Esophagus muscularis mucosa (tissue), 2 donors: Measurements from ENCODE around the gene PLXNB3.

Experiments
- POLR2A ChIP-seq: fragments of 450-650 bp; IDR thresholded peaks from one replicate; pipeline ENCODE4 v1.6.1; 2017; ENCODE audit warnings: antibody characterized with exemption, moderate library complexity, mild to moderate bottlenecking, low read depth
- POLR2AphosphoS5 ChIP-seq, 2 donors: sonication (generic); formaldehyde crosslinking; IDR thresholded peaks; one replicate each; pipeline ENCODE4 v1.6.1; 2017; ENCODE audit warnings: antibody characterized with exemption in 2 of 2

DNA sequence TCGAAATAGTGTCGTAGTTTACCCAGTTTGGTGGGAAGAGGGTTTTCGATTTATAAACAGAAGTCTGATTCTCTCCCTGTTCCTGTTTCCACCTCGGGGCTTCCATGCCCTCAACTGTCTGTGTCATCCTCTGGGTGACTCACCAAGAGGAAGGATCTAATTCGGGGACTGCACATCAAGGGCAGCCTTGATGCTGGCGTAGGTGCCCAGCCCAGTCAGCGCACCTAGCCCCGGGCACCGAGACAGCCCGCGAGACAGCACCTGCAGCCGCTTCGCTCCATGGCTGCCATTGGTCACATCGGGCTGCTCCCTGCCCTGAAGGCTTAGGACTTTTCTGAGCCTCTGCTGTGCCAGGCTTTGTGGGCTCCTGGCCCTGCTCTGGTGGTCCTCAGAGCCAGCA is 31.6 kb upstream of the PLXNB3 start:
- TF ChIP-seq POLR2A (no peak), POLR2AphosphoS5 (IDR thresholded peaks at IDR 0.05) (no peak)
